HepG2 (cell line): ENCODE results near the gene ASXL1. TPM values are rescaled to one million over a fixed set of nuclear protein-coding genes. Genes with fewer than 3 reads are reported as not detected.

Experiments
- CBFB ChIP-seq: sonication (generic); formaldehyde crosslinking; IDR thresholded peaks from 2 replicates; pipeline ENCODE4 v1.4.0; 2020; ENCODE audit warnings: missing genetic modification reagents
- CBX2 ChIP-seq, 2 experiments: fragments of 200-600 bp in 1 of 2; sonication (generic); formaldehyde crosslinking in 1 of 2; IDR thresholded peaks; 2 replicates each; pipeline versions ENCODE4 v1.7.0 to v1.8.1; 2018 to 2022; ENCODE audit warnings: low read depth in 2 of 2, low read length in 1 of 2, mild to moderate bottlenecking in 1 of 2, missing genetic modification reagents in 1 of 2
- CC2D1A ChIP-seq: sonication (generic); formaldehyde crosslinking; IDR thresholded peaks from 2 replicates; pipeline ENCODE4 v1.8.1; 2023; ENCODE audit warnings: mild to moderate bottlenecking, missing genetic modification reagents
- EP300 ChIP-seq, 3 experiments: sonication (generic) in 1 of 3; formaldehyde crosslinking in 1 of 3; IDR thresholded peaks; 2 replicates each; pipeline versions ENCODE4 v1.5.1 to v1.6.1; 2011 to 2020; ENCODE audit warnings: low read depth in 2 of 3, low read length in 2 of 3, borderline replicate concordance in 1 of 3, improper control_type of control experiment in 1 of 3, mild to moderate bottlenecking in 1 of 3, missing genetic modification reagents in 1 of 3, moderate library complexity in 1 of 3
- FIP1L1 ChIP-seq: fragments of 200-400 bp; formaldehyde crosslinking; IDR thresholded peaks from 2 replicates; pipeline ENCODE4 v1.6.1; 2018; ENCODE audit warnings: low read depth, mild to moderate bottlenecking, low read length, moderate library complexity, borderline replicate concordance; ENCODE audit not compliant: insufficient read depth
- FOXC1 ChIP-seq: sonication (generic); formaldehyde crosslinking; IDR thresholded peaks from 2 replicates; pipeline ENCODE4 v1.8.0; 2022; ENCODE audit warnings: mild to moderate bottlenecking, missing genetic modification reagents, borderline replicate concordance
- FOXK2 ChIP-seq: fragments of 450-650 bp; IDR thresholded peaks from 2 replicates; pipeline ENCODE4 v1.6.1; 2016
- FOXM1 ChIP-seq: sonication (generic); formaldehyde crosslinking; IDR thresholded peaks from 2 replicates; pipeline ENCODE4 v1.5.0; 2020; ENCODE audit warnings: missing genetic modification reagents
- GABPB1 ChIP-seq: IDR thresholded peaks from 2 replicates; pipeline ENCODE4 v1.6.1; 2016; ENCODE audit warnings: mild to moderate bottlenecking, missing genetic modification reagents, moderate library complexity, missing compliant biosample characterization
- HNRNPL ChIP-seq: fragments of 200-400 bp; formaldehyde crosslinking; IDR thresholded peaks from 2 replicates; pipeline ENCODE4 v1.6.1; 2017; ENCODE audit warnings: mild to moderate bottlenecking, low read depth, low read length
- KDM3A ChIP-seq: IDR thresholded peaks from 2 replicates; pipeline ENCODE4 v1.6.1; 2018; ENCODE audit warnings: low read depth, missing compliant biosample characterization
- LCORL ChIP-seq, 2 experiments: fragments of 450-650 bp in 1 of 2; sonication (generic) in 1 of 2; formaldehyde crosslinking in 1 of 2; IDR thresholded peaks; 2 replicates each; pipeline versions ENCODE4 v1.5.0 to v1.6.1; 2017 to 2020; ENCODE audit warnings: antibody characterized with exemption in 1 of 2, missing genetic modification reagents in 1 of 2
- NFKBIZ ChIP-seq: IDR thresholded peaks from 2 replicates; pipeline ENCODE4 v1.6.1; 2018; ENCODE audit warnings: missing genetic modification reagents, missing compliant biosample characterization
- PTBP1 ChIP-seq: fragments of 200-400 bp; formaldehyde crosslinking; IDR thresholded peaks from 2 replicates; pipeline ENCODE4 v1.6.1; 2018; ENCODE audit warnings: low read length, low read depth; ENCODE audit not compliant: poor library complexity, severe bottlenecking
- RARA ChIP-seq: IDR thresholded peaks from 2 replicates; pipeline ENCODE4 v1.6.1; 2016; ENCODE audit warnings: missing genetic modification reagents, missing compliant biosample characterization
- RFX3 ChIP-seq: IDR thresholded peaks from 2 replicates; pipeline ENCODE4 v1.6.1; 2016; ENCODE audit warnings: missing biosample characterization, missing genetic modification reagents
- RFX5 ChIP-seq: IDR thresholded peaks from 2 replicates; pipeline ENCODE4 v1.6.1; 2011; ENCODE audit warnings: low read depth, low read length, improper control_type of control experiment
- RFXAP ChIP-seq: sonication (generic); formaldehyde crosslinking; IDR thresholded peaks from 2 replicates; pipeline ENCODE4 v1.4.0; 2020; ENCODE audit warnings: missing genetic modification reagents, borderline replicate concordance
- TAF1 ChIP-seq: sonication (generic); formaldehyde crosslinking; IDR thresholded peaks from 2 replicates; pipeline ENCODE4 v1.4.0; 2020; ENCODE audit warnings: missing genetic modification reagents
- TBP ChIP-seq: sonication (generic); formaldehyde crosslinking; IDR thresholded peaks from 2 replicates; pipeline ENCODE4 v1.5.0; 2020; ENCODE audit warnings: missing genetic modification reagents
- ZFP1 ChIP-seq: IDR thresholded peaks from 2 replicates; pipeline ENCODE4 v1.6.1; 2016
- ZFP41 ChIP-seq: sonication (generic); formaldehyde crosslinking; IDR thresholded peaks from 2 replicates; pipeline ENCODE4 v1.4.0; 2020; ENCODE audit warnings: mild to moderate bottlenecking, missing genetic modification reagents, borderline replicate concordance
- ZNF225 ChIP-seq: sonication (generic); formaldehyde crosslinking; IDR thresholded peaks from 2 replicates; pipeline ENCODE4 v1.4.0; 2020; ENCODE audit warnings: mild to moderate bottlenecking, missing genetic modification reagents
- ZNF562 ChIP-seq: sonication (generic); formaldehyde crosslinking; IDR thresholded peaks from 2 replicates; pipeline ENCODE4 v1.8.0; 2022; ENCODE audit warnings: missing genetic modification reagents, borderline replicate concordance
- ZNF607 ChIP-seq: sonication (generic); formaldehyde crosslinking; IDR thresholded peaks from 2 replicates; pipeline ENCODE4 v1.5.1; 2020; ENCODE audit warnings: missing genetic modification reagents, mild to moderate bottlenecking, borderline replicate concordance
- ZNF75D ChIP-seq: sonication (generic); formaldehyde crosslinking; IDR thresholded peaks from 2 replicates; pipeline ENCODE4 v1.8.1; 2023; ENCODE audit warnings: missing genetic modification reagents, mild to moderate bottlenecking, borderline replicate concordance
- ZNF775 ChIP-seq: sonication (generic); formaldehyde crosslinking; IDR thresholded peaks from 2 replicates; pipeline ENCODE4 v1.4.0; 2020; ENCODE audit warnings: missing genetic modification reagents, mild to moderate bottlenecking, moderate library complexity, borderline replicate concordance
- ZNF83 ChIP-seq: sonication (generic); formaldehyde crosslinking; IDR thresholded peaks from 2 replicates; pipeline ENCODE4 v1.4.0; 2020; ENCODE audit warnings: missing genetic modification reagents, mild to moderate bottlenecking, borderline replicate concordance
- polyA plus RNA-seq, 8 experiments: library from polyadenylated mRNA; depleted of rRNA in 3 of 8; stranded (reverse) in 7 of 8; unstranded in 1 of 8; fragments of >200 nt; fragmentation: Illumina TruSeq in 4 of 8; extraction: Trizol in 4 of 8; gene quantifications; 2 replicates each; pipeline versions ENCODE4 v1.2.1 to v1.2.3, GENCODE V29; 2011 to 2016; ENCODE audit warnings: low read depth in 4 of 8, missing spikeins in 1 of 8, mixed read lengths in 1 of 8; ENCODE audit not compliant: insufficient read depth in 1 of 8
- total RNA-seq, 5 experiments: library from RNA; depleted of rRNA; stranded (reverse); fragments of >200 nt; fragmentation: Illumina TruSeq; extraction: Trizol; gene quantifications; 2 replicates each; pipeline ENCODE4 v1.2.3, GENCODE V29; 2016; ENCODE audit warnings: low read depth in 1 of 5
- TF ChIP-seq, protein P1 (sequence below): sonication (generic); formaldehyde crosslinking; IDR thresholded peaks from 2 replicates; pipeline ENCODE4 v1.8.0; 2023; ENCODE audit warnings: mild to moderate bottlenecking, missing genetic modification reagents
- TF ChIP-seq, protein P2 (sequence below): sonication (generic); formaldehyde crosslinking; IDR thresholded peaks from 2 replicates; pipeline ENCODE4 v1.4.0; 2020; ENCODE audit warnings: mild to moderate bottlenecking, missing genetic modification reagents

Gene ASXL1
- total and polyA plus RNA-seq, 2 of the 13 experiments (the other 11 are each of a cell fraction or from before 2014, with no cell fraction given): 62.1 to 74.8 TPM

GRCh38 chr20:32358883-32359632, 927 bp downstream of the ASXL1 start (continued):
- TF ChIP-seq RFX5 (no peak), EP300 (IDR thresholded peaks at IDR 0.05; ENCODE audit: low read depth in 2 of 2, low read length in 2 of 2) (peak in 1 of 2 experiments; percentile 59; a peak in 1 of 4 replicates), EP300 (CRISPR knock-in tag; IDR thresholded peaks at IDR 0.05; ENCODE audit: borderline replicate concordance) (peak; percentile 36; the same call in 1 of the 2 replicates), RARA (CRISPR knock-in tag) (peak; percentile 36; the same call in 1 of the 2 replicates), FOXC1 (CRISPR knock-in tag) (peak; percentile 94), NFKBIZ (CRISPR knock-in tag) (peak; percentile 75), ZNF75D (CRISPR knock-in tag) (no peak), PTBP1 (peak; percentile 98), RFXAP (CRISPR knock-in tag) (0 out of 2 replicates have a peak, but pooled peaks have one; percentile 43), ZFP41 (CRISPR knock-in tag) (0 out of 2 replicates have a peak, but pooled peaks have one; percentile 52), ZNF775 (CRISPR knock-in tag) (no peak), ZNF562 (CRISPR knock-in tag) (no peak), LCORL (IDR thresholded peaks at IDR 0.05) (no peak), LCORL (CRISPR knock-in tag; IDR thresholded peaks at IDR 0.05) (peak; percentile 52), KDM3A (CRISPR knock-in tag) (no peak; the same call in 1 of the 2 replicates), TBP (CRISPR knock-in tag) (peak; percentile 80; the same call in 1 of the 2 replicates), TAF1 (CRISPR knock-in tag) (peak; percentile 53; the same call in 1 of the 2 replicates), CBX2 (IDR thresholded peaks at IDR 0.05; ENCODE audit: low read depth, low read length) (no peak), CBX2 (CRISPR knock-in tag; IDR thresholded peaks at IDR 0.05; ENCODE audit: low read depth) (no peak), GABPB1 (CRISPR knock-in tag) (peak; percentile 79), CBFB (no peak; the same call in 1 of the 2 replicates), RFX3 (CRISPR knock-in tag) (no peak), HNRNPL (peak; percentile 55; the same call in 1 of the 2 replicates), FOXM1 (no peak; the same call in 1 of the 2 replicates), ZNF225 (CRISPR knock-in tag) (peak; percentile 79), ZNF607 (CRISPR knock-in tag) (0 out of 2 replicates have a peak, but pooled peaks have one; percentile 60), CC2D1A (CRISPR knock-in tag) (no peak), ZFP1 (no peak), FOXK2 (no peak), FIP1L1 (peak; percentile 82; the same call in 1 of the 2 replicates), ZNF83 (0 out of 2 replicates have a peak, but pooled peaks have one; percentile 36)
- TF ChIP-seq, protein P1, sequence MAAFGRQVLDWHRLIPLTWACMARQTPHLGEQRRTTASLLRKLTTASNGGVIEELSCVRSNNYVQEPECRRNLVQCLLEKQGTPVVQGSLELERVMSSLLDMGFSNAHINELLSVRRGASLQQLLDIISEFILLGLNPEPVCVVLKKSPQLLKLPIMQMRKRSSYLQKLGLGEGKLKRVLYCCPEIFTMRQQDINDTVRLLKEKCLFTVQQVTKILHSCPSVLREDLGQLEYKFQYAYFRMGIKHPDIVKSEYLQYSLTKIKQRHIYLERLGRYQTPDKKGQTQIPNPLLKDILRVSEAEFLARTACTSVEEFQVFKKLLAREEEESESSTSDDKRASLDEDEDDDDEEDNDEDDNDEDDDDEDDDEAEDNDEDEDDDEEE (CRISPR knock-in tag): peak; percentile 56
- TF ChIP-seq, protein P2, sequence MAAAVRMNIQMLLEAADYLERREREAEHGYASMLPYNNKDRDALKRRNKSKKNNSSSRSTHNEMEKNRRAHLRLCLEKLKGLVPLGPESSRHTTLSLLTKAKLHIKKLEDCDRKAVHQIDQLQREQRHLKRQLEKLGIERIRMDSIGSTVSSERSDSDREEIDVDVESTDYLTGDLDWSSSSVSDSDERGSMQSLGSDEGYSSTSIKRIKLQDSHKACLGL (CRISPR knock-in tag): no peak
